Naive thymus-derived CD8-positive, alpha-beta T cell (primary cell): ENCODE measurements around the gene NPAS3. TPM values are rescaled to one million over a fixed set of nuclear protein-coding genes. Genes with fewer than 3 reads are reported as not detected.

Experiments used
- ATAC-seq, 2 donors: fragments of 150-1000 bp; cut with Tn5 transposase in 1 of 2; sonication (Bioruptor Pico), chemical (Tn5 transposase) in 1 of 2; 1 replicate in 1 of 2; 2 replicates in 1 of 2; pipeline ENCODE4 v1.10.0; 2021; ENCODE audit warnings: mild to moderate bottlenecking in 2 of 2, moderate library complexity in 2 of 2
- POLR2A ChIA-PET: fragments of 350-600 bp; sonication (Branson Sonifier 250); formaldehyde crosslinking; loops from one replicate; lab custom pipeline; 2021; ENCODE audit warnings: antibody characterized with exemption; lab: Charles Lee
- DNase-seq, 10 donors: peaks; one replicate each; pipeline versions ENCODE4 v3.0.0 to v3.0.0-alpha.2; 2020 to 2022
- H3K27ac Mint-ChIP-seq, 10 donors: one replicate each; pipeline ENCODE4 v1.8.0; 2020 to 2022; ENCODE audit warnings: mild to moderate bottlenecking in 10 of 10, mixed read lengths in 10 of 10, moderate library complexity in 4 of 10, inconsistent platforms in 1 of 10
- H3K27me3 Mint-ChIP-seq, 5 donors: one replicate each; pipeline ENCODE4 v1.8.0; 2021 to 2022; ENCODE audit warnings: mixed read lengths in 5 of 5
- H3K36me3 Mint-ChIP-seq, 3 donors: one replicate each; pipeline ENCODE4 v1.8.0; 2020 to 2022; ENCODE audit warnings: mixed read lengths in 3 of 3, mild to moderate bottlenecking in 2 of 3, inconsistent platforms in 1 of 3
- H3K4me1 Mint-ChIP-seq, 4 donors: one replicate each; pipeline ENCODE4 v1.8.0; 2021 to 2022; ENCODE audit warnings: mixed read lengths in 4 of 4
- H3K4me3 Mint-ChIP-seq, 10 donors: one replicate each; pipeline ENCODE4 v1.8.0; 2020 to 2022; ENCODE audit warnings: mild to moderate bottlenecking in 10 of 10, mixed read lengths in 10 of 10, moderate library complexity in 6 of 10, inconsistent platforms in 1 of 10
- H3K9me3 Mint-ChIP-seq, 9 donors: one replicate each; pipeline ENCODE4 v1.8.0; 2020 to 2022; ENCODE audit warnings: mixed read lengths in 9 of 9, mild to moderate bottlenecking in 3 of 9, inconsistent platforms in 1 of 9, moderate library complexity in 1 of 9
- polyA plus RNA-seq, 3 donors: library from polyadenylated mRNA; unstranded; fragments of 300-500 nt; fragmentation: Illumina TruSeq; gene quantifications; one replicate each; pipeline ENCODE4 v1.2.3, GENCODE V29; 2021
- total RNA-seq, 8 experiments: library from RNA in 2 of 8; stranded (reverse) in 2 of 8; gene quantifications; one replicate each; pipeline ENCODE4 v1.2.3 and lab custom pipeline; 2021 to 2026

The NPAS3 gene
- total and polyA plus RNA-seq, 5 experiments from 2014 or later = not detected

DNA sequence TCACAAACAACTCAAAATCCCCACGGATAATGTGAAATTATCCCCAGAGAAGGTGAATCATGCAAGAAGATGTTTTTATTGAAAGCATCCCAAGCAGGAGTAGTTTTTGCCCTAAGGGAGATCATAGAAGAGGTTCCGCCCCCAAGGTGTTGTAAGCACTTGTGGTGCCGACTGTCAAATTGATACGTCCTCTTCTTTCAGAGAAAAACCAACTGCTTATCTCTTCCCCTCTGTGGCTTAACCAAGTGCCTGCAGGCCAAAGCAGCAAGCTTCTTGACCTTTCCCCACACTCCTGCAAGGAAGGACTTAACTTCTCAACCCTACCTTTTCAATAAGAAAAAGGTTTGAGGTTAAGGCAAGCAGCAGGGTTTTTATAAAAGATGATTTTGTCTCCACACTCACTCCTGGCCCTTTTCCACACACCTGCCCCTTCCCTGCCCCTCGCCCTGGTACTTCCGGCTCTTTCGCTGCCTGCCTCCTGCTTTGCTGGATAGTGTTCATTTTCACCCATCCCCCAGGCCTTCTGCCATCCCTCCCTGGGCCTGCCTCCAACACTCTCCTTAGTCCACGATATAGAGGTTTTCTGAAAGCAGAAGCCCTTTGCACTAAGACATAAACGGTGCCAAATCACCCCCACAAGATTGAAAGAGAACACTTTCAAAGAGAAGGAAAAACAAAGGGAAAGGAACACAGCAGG, 897.7 kb downstream of the NPAS3 start:
- H3K27me3 Mint-ChIP-seq = no peaks in the 10 kb centered on the region
- H3K4me3 Mint-ChIP-seq = no peak overlapping the region
- no peak overlapping the region for H3K27ac Mint-ChIP-seq
- no peak for DNase-seq
- H3K36me3 Mint-ChIP-seq = no peaks in the 10 kb centered on the region
- POLR2A ChIA-PET = no interaction called here
- no peaks in the 10 kb centered on the region for H3K9me3 Mint-ChIP-seq
- H3K4me1 Mint-ChIP-seq = peaks cover 2 to 7% (median 3%) of the 10 kb centered on the region in 4 donors
- no peak for ATAC-seq

- no peak overlapping the region for H3K4me3 Mint-ChIP-seq
- no peaks in the 10 kb centered on the region for H3K9me3 Mint-ChIP-seq
- H3K4me1 Mint-ChIP-seq = peaks cover 2 to 7% (median 3%) of the 10 kb centered on the region in 4 donors
- H3K27ac Mint-ChIP-seq = no peak overlapping the region
- ATAC-seq (no peak), DNase-seq (no peak)
- POLR2A ChIA-PET = no interaction called here
- no peaks in the 10 kb centered on the region for H3K27me3 Mint-ChIP-seq
- no peaks in the 10 kb centered on the region for H3K36me3 Mint-ChIP-seq
Measured at GRCh38 chr14:33836900-33837577, 898.4 kb downstream of the NPAS3 start.

- Mint-ChIP-seq H3K4me3 (no peak overlapping the region), H3K36me3 (no peaks in the 10 kb centered on the region), H3K27me3 (no peaks in the 10 kb centered on the region), H3K4me1 (peaks cover 2 to 7% (median 3%) of the 10 kb centered on the region in 4 donors), H3K27ac (no peak overlapping the region), H3K9me3 (no peaks in the 10 kb centered on the region)
- no peak for DNase-seq
- ATAC-seq = no peak
- POLR2A ChIA-PET = no interaction called here
Measured at GRCh38 chr14:33837943-33838683, 899.4 kb downstream of the NPAS3 start.

DNA sequence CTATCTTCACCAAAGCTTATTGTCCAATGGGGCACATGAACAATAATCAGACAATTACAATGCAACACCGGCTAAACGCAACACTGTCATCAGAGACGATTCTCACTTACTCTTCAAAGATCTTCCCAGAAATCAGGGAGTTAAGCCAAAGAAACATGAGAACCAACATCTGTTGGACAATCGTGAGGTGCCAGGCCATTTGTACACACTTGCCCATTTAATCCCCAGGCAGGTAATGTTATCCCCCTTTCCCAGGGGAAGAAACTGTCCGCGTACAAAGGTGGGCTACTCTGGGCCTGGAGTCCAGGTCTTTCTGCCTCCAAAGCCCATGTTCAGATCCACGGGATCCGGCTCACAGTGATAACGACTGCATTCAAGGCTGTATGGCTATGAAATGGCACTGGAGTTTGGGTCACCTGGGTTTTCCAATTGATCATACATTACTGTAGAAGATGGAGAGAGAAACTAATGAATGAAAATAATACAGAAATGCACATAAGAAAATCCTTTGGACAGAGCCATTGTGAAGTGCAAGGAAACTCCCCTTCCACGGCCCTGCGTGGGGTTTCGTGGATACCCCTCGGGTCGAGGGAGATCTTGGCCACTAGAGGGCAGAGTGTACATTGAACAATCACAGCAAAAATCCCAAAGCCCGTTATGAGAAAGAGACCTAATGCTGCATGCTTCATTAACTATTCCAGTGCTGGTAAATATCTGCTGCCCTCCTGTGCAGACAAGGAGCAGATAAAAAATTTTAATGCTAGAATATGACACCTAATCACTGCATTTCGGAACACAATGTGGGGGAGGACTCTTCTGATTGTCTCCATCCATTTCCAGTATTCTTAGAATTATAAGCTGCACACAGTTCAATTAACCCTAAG, 900.8 kb downstream of the NPAS3 start:
- no peak overlapping the region for H3K4me3 Mint-ChIP-seq
- no peaks in the 10 kb centered on the region for H3K27me3 Mint-ChIP-seq
- POLR2A ChIA-PET = no interaction called here
- ATAC-seq (peak; percentile 42 to 63), DNase-seq (peak in 9 of 10 donors; percentile 17 to 66 (median 42))
- H3K4me1 Mint-ChIP-seq = peaks cover 2 to 7% (median 3%) of the 10 kb centered on the region in 4 donors
- no peak overlapping the region for H3K27ac Mint-ChIP-seq
- H3K36me3 Mint-ChIP-seq = no peaks in the 10 kb centered on the region
- H3K9me3 Mint-ChIP-seq = peaks cover 0 to 2% (median 0%) of the 10 kb centered on the region in 9 donors

DNA sequence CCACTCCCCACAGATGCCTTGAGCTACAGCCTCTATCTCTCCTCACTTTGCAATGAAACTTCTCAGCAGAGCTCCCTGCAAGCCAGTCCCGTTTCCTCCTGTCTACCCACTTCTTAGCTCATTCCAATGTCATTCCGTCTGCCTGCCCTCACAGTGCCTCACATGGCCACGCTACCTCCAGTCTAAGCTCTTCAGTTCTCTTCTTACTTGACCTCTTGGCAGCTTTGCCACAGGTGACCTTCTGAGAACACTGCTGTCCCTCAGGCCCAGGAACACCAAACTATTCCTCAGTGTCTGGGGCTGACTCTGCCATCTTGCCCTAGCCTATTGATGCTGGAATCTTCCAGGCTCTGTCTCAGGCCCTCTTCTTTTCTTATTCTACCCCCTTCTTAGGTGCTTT, 902.1 kb downstream of the NPAS3 start:
- H3K27ac Mint-ChIP-seq = no peak overlapping the region
- DNase-seq (no peak), ATAC-seq (no peak)
- H3K4me1 Mint-ChIP-seq = peaks cover 2 to 7% (median 3%) of the 10 kb centered on the region in 4 donors
- peaks cover 0 to 2% (median 0%) of the 10 kb centered on the region in 9 donors for H3K9me3 Mint-ChIP-seq
- H3K36me3 Mint-ChIP-seq = no peaks in the 10 kb centered on the region
- H3K27me3 Mint-ChIP-seq = no peaks in the 10 kb centered on the region
- no peak overlapping the region for H3K4me3 Mint-ChIP-seq
- POLR2A ChIA-PET = no interaction called here

DNA sequence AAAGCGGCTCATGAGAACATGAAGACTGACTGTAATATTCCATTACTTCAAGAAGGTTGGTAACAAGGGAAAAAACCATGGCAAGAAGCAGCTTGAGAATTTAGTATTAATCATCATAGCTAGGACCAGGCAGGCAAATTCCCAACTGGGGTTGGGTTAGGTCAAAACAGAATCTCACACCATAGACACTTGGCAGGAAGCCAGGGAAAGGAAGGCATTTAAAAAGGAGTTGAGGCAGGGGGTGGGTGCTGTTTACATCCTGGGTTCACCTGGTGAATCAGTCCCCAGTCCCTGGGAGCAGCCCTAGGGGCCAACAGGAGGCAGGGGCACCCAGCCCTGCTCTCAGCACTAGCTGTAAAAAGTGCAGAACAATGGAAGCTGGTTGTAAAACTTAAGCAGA, 903.6 kb downstream of the NPAS3 start:
- no peak for ATAC-seq
- POLR2A ChIA-PET = no interaction called here
- Mint-ChIP-seq H3K4me3 (no peak overlapping the region), H3K36me3 (no peaks in the 10 kb centered on the region), H3K27ac (no peak overlapping the region), H3K4me1 (peaks cover 2 to 7% (median 3%) of the 10 kb centered on the region in 4 donors), H3K27me3 (no peaks in the 10 kb centered on the region), H3K9me3 (peaks cover 0 to 2% (median 0%) of the 10 kb centered on the region in 9 donors)
- DNase-seq = no peak

- Mint-ChIP-seq H3K27me3 (no peaks in the 10 kb centered on the region), H3K9me3 (peaks cover 0 to 2% (median 0%) of the 10 kb centered on the region in 9 donors), H3K27ac (no peak overlapping the region), H3K36me3 (no peaks in the 10 kb centered on the region), H3K4me1 (peaks cover 2 to 7% (median 3%) of the 10 kb centered on the region in 4 donors), H3K4me3 (no peak overlapping the region)
- ATAC-seq (no peak), DNase-seq (no peak)
- POLR2A ChIA-PET = no interaction called here
Measured at GRCh38 chr14:33844118-33844517, 905.4 kb downstream of the NPAS3 start.

DNA sequence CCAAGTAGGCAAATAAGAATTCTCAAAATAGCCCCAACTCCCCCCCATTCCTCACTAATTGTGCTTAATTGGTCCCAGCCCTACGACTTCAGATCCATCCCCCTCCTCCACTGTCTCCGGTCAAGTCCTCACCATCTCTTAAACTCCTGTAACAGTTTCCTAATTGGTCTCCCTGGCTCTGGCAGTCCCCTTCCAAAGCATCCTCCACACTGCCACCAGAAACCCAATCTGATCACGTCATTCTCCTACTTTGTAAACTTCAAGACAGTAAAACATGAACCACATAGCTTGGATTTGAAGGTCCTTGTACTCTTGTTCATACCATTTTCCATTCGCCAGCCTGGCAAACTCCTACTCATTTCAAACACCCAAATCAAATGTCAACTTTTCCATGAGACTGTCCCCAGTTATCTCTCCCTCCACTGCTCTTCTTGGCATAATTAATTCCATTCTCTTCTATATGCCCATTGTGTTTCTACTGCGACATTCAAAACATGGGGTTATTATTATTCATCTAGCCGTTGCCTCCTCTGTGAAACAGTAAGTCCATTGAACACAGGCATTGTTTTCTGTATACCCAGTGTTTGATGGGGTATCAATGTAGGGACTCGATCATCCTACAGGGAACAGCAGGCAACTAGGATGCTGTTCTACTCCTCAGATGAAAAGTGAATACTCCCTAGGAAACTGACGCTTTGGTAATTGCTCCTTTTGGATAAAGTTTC, 907.6 kb downstream of the NPAS3 start:
- Mint-ChIP-seq H3K4me1 (no peaks in the 10 kb centered on the region), H3K4me3 (no peak overlapping the region), H3K27ac (no peak overlapping the region), H3K27me3 (peaks cover 0 to 5% (median 0%) of the 10 kb centered on the region in 5 donors), H3K9me3 (peaks cover 0 to 2% (median 0%) of the 10 kb centered on the region in 9 donors), H3K36me3 (no peaks in the 10 kb centered on the region)
- DNase-seq = no peak
- ATAC-seq = no peak
- POLR2A ChIA-PET = no interaction called here

DNA sequence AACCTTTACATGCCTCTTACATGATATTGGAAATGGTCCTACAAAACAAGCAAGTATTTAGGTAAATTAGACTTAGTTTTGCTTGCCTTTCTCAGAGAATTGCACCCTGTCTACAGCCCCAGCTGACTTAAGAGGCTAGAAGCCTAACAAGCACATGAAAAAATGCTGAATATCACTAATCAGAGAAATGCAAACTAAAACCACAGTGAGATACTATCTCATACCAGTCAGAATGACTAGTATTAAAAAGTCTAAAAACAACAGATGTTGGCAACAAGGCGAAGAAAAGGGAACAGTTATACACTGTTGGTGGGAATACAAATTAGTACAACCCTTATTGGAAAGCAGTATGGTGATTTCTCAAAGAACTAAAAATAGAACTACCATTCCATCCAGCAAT, 908.4 kb downstream of the NPAS3 start:
- H3K27ac Mint-ChIP-seq = no peak overlapping the region
- H3K27me3 Mint-ChIP-seq = peaks cover 0 to 5% (median 0%) of the 10 kb centered on the region in 5 donors
- ATAC-seq (no peak), DNase-seq (no peak)
- H3K4me1 Mint-ChIP-seq = no peaks in the 10 kb centered on the region
- H3K9me3 Mint-ChIP-seq = peaks cover 0 to 2% (median 0%) of the 10 kb centered on the region in 9 donors
- H3K4me3 Mint-ChIP-seq = no peak overlapping the region
- POLR2A ChIA-PET = no interaction called here
- H3K36me3 Mint-ChIP-seq = no peaks in the 10 kb centered on the region

- no peak for ATAC-seq
- POLR2A ChIA-PET = no interaction called here
Measured at GRCh38 chr14:33848009-33848408, 909.3 kb downstream of the NPAS3 start.

DNA sequence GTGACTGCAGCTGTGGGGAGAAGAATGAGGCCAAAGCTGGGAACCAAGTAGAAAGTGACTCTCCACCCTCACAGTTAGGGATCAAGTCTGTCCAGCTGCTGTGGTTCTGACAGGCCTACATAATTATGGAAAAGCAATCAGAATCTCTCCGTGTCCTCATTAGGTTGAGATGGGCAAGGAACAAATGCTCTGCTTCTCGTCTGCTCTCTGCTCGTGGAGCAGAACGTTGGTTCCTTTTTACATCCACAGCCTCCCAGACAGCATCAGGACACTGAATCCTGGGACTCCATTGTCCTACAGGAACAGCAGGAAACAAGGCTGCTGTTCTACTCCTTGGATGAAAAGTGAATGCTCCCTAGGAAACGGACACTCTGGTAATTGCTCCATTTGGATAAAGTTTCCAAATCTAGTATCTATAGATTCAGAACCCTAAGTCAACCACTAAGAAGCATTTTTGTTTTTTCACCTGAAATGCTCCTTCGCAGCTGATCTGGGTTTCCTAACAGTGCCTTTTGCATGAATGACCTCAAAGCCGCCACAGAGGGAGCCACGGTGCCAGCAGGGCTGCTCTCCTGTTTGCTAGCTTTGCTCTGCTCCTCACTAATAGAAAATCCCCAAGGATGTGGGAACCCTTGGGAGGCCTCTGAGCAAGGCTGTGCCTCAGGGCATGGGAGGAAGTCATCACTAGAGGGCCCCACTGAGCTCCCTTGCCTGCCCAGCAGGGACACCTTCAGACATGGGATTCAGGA, 910.2 kb downstream of the NPAS3 start:
- DNase-seq (no peak), ATAC-seq (no peak)
- peak overlapping the region in 1 of 10 donors; percentile 70 for H3K27ac Mint-ChIP-seq
- peaks cover 0 to 4% (median 0%) of the 10 kb centered on the region in 9 donors for H3K9me3 Mint-ChIP-seq
- peaks cover 0 to 1% (median 0%) of the 10 kb centered on the region in 4 donors for H3K4me1 Mint-ChIP-seq
- H3K4me3 Mint-ChIP-seq = no peak overlapping the region
- POLR2A ChIA-PET = no interaction called here
- no peaks in the 10 kb centered on the region for H3K36me3 Mint-ChIP-seq
- H3K27me3 Mint-ChIP-seq = peaks cover 0 to 5% (median 0%) of the 10 kb centered on the region in 5 donors

More at GRCh38 chr14:33848009-33848408, 909.3 kb downstream of the NPAS3 start:
- no peak overlapping the region for H3K27ac Mint-ChIP-seq
- DNase-seq = no peak
- peaks cover 0 to 5% (median 0%) of the 10 kb centered on the region in 5 donors for H3K27me3 Mint-ChIP-seq
- no peak overlapping the region for H3K4me3 Mint-ChIP-seq
- no peaks in the 10 kb centered on the region for H3K36me3 Mint-ChIP-seq
- H3K4me1 Mint-ChIP-seq = peaks cover 0 to 1% (median 0%) of the 10 kb centered on the region in 4 donors
- peaks cover 0 to 4% (median 0%) of the 10 kb centered on the region in 9 donors for H3K9me3 Mint-ChIP-seq
